GM21367 (cell line): ENCODE data around the gene ACOX3.
"Not testable (repeated sequence)": the region's sequence is repeated elsewhere in the genome, so short reads cannot be mapped to it uniquely, and the experiment has no call there.

Source experiments
- ATAC-seq: cut with Tn5 transposase; IDR thresholded peaks from one replicate; pipeline ENCODE4 v1.9.1; 2021; ENCODE audit not compliant: unreplicated experiment

ACOX3 gene

GRCh38 chr4:8390577-8390976, 49.9 kb downstream of the ACOX3 start:
- ATAC-seq, result no peak

GRCh38 chr4:8388528-8388870, 52.0 kb downstream of the ACOX3 start:
- ATAC-seq, result no peak

- no peak for ATAC-seq
These were observed 52.7 kb downstream of the ACOX3 start for GRCh38 chr4:8387615-8388527.

GRCh38 chr4:8387194-8387593, 53.3 kb downstream of the ACOX3 start:
- no peak for ATAC-seq

GRCh38 chr4:8386731-8387130, 53.8 kb downstream of the ACOX3 start:
- ATAC-seq, result no peak

- ATAC-seq, result not testable (repeated sequence)
These were observed 54.4 kb downstream of the ACOX3 start for GRCh38 chr4:8386131-8386530.

GRCh38 chr4:8385611-8386010, 54.9 kb downstream of the ACOX3 start:
- no peak for ATAC-seq

GRCh38 chr4:8385106-8385505, 55.4 kb downstream of the ACOX3 start:
- ATAC-seq, result no peak

- ATAC-seq, result no peak
These were observed 56.0 kb downstream of the ACOX3 start for GRCh38 chr4:8384397-8385060.

GRCh38 chr4:8383451-8384160, 56.9 kb downstream of the ACOX3 start:
- no peak for ATAC-seq

- ATAC-seq, result no peak
These were observed 57.5 kb downstream of the ACOX3 start for GRCh38 chr4:8383016-8383415.

- no peak for ATAC-seq
These were observed 58.5 kb downstream of the ACOX3 start for GRCh38 chr4:8381814-8382581.

- no peak for ATAC-seq
These were observed 59.8 kb downstream of the ACOX3 start for GRCh38 chr4:8380511-8381415.

GRCh38 chr4:8379771-8380170, 60.8 kb downstream of the ACOX3 start:
- ATAC-seq, result no peak

- ATAC-seq, result no peak
These were observed 61.2 kb downstream of the ACOX3 start for GRCh38 chr4:8379281-8379680.

- no peak for ATAC-seq
These were observed 61.7 kb downstream of the ACOX3 start for GRCh38 chr4:8378776-8379175.

GRCh38 chr4:8378101-8378724, 62.3 kb downstream of the ACOX3 start:
- ATAC-seq, result no peak

GRCh38 chr4:8377103-8378075, 63.1 kb downstream of the ACOX3 start:
- no peak for ATAC-seq
